ENCODE results near the gene HDGFL1.

HDGFL1 gene

DNA sequence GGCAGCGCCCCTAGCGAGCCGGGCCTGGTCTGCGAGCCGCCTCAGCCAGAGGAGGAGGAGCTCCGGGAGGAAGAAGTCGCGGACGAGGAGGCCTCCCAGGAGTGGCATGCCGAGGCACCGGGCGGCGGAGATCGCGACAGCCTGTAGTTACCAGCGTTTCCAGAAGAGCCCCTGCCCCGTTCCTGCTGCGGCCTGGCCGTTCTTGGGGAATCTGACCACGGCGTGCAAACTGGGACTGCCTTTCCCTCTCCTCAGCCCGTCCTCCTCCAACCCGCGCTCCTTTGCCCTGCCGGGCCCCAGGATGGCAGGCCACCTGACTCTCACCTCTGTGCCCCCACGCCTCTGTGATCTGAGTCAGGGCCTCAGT, 802 bp downstream of the HDGFL1 start:
- H3K9me3 ChIP-seq (ENCODE audit: control extremely low read depth in 1 of 5, control insufficient read depth in 4 of 5, insufficient read depth in 2 of 5, low read depth in 1 of 5, low read length in 4 of 5), result peaks cover 0 to 5% (median 0%) of the 10 kb centered on the region in 5 experiments
- H3K27me3 ChIP-seq (replicated peaks in 2 of 5; ENCODE audit: control insufficient read depth in 4 of 5, insufficient read depth in 5 of 5, low read length in 4 of 5), result no peaks in the 10 kb centered on the region
- H3K36me3 ChIP-seq (ENCODE audit: control insufficient read depth in 4 of 4, insufficient read depth in 4 of 4, low read length in 3 of 4), result no peaks in the 10 kb centered on the region
- DNase-seq, result no peak
- H3K4me1 ChIP-seq (ENCODE audit: control extremely low read depth in 1 of 4, control insufficient read depth in 4 of 4, insufficient read depth in 4 of 4, low read length in 3 of 4), result no peaks in the 10 kb centered on the region
- CTCF ChIA-PET, result no interaction called here
- H3K4me3 ChIP-seq (ENCODE audit: control insufficient read depth in 1 of 7, extremely low read depth in 1 of 7, insufficient read depth in 4 of 7, low read depth in 2 of 7, low read length in 6 of 7), result no peak overlapping the region
- POLR2A ChIA-PET, result no interaction called here
- WGBS (ENCODE audit: insufficient coverage), result 96% methylated on average over 21 of the region's 26 CpGs
- H3K27ac ChIP-seq (ENCODE audit: insufficient read depth in 1 of 2, low read depth in 1 of 2, low read length in 2 of 2, poor library complexity in 1 of 2, severe bottlenecking in 2 of 2), result no peak overlapping the region

DNA sequence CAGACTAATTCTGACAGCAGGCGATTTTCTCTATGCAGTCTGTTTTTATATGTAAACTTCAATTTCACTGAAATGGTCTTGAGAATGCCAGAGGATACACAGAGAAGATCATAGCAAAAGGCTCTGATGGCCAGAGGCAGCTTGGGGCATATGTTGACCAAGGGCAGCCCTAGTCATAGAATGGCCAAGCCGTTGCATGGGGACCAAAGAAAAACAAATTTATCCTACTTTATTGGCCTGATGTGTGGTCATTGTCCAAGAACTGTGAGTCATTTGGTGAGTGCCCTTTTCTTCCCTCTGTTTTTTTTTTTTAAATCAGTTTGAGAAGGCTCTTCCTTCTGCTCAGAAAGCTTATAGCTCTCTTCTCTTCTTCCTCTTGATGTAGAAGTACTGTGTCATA, 5.8 kb downstream of the HDGFL1 start:
- ChIA-PET POLR2A (no interaction called here), CTCF (no interaction called here)
- Histone ChIP-seq H3K9me3 (ENCODE audit: control extremely low read depth in 1 of 5, control insufficient read depth in 4 of 5, insufficient read depth in 2 of 5, low read depth in 1 of 5, low read length in 4 of 5) (peaks cover 0 to 1% (median 0%) of the 10 kb centered on the region in 5 experiments), H3K4me1 (ENCODE audit: control extremely low read depth in 1 of 4, control insufficient read depth in 4 of 4, insufficient read depth in 4 of 4, low read length in 3 of 4) (no peaks in the 10 kb centered on the region), H3K27ac (ENCODE audit: insufficient read depth in 1 of 2, low read depth in 1 of 2, low read length in 2 of 2, poor library complexity in 1 of 2, severe bottlenecking in 2 of 2) (no peak overlapping the region), H3K27me3 (replicated peaks in 2 of 5; ENCODE audit: control insufficient read depth in 4 of 5, insufficient read depth in 5 of 5, low read length in 4 of 5) (no peaks in the 10 kb centered on the region), H3K4me3 (ENCODE audit: control insufficient read depth in 1 of 7, extremely low read depth in 1 of 7, insufficient read depth in 4 of 7, low read depth in 2 of 7, low read length in 6 of 7) (no peak overlapping the region), H3K36me3 (ENCODE audit: control insufficient read depth in 4 of 4, insufficient read depth in 4 of 4, low read length in 3 of 4) (no peaks in the 10 kb centered on the region)
- 100% methylated on average over 1 of the region's 2 CpGs for WGBS (ENCODE audit: insufficient coverage)
- no peak for DNase-seq

GRCh38 chr6:22579439-22579838, 10.1 kb downstream of the HDGFL1 start:
- ChIA-PET POLR2A (no interaction called here), CTCF (no interaction called here)
- WGBS (ENCODE audit: insufficient coverage), result 92% methylated on average over 2 of the region's 5 CpGs
- no peak for DNase-seq
- H3K27ac ChIP-seq (ENCODE audit: insufficient read depth in 1 of 2, low read depth in 1 of 2, low read length in 2 of 2, poor library complexity in 1 of 2, severe bottlenecking in 2 of 2), result no peak overlapping the region
- peaks cover 0 to 1% (median 0%) of the 10 kb centered on the region in 5 experiments for H3K9me3 ChIP-seq (ENCODE audit: control extremely low read depth in 1 of 5, control insufficient read depth in 4 of 5, insufficient read depth in 2 of 5, low read depth in 1 of 5, low read length in 4 of 5)
- H3K4me1 ChIP-seq (ENCODE audit: control extremely low read depth in 1 of 4, control insufficient read depth in 4 of 4, insufficient read depth in 4 of 4, low read length in 3 of 4), result no peaks in the 10 kb centered on the region
- H3K36me3 ChIP-seq (ENCODE audit: control insufficient read depth in 4 of 4, insufficient read depth in 4 of 4, low read length in 3 of 4), result no peaks in the 10 kb centered on the region
- no peak overlapping the region for H3K4me3 ChIP-seq (ENCODE audit: control insufficient read depth in 1 of 7, extremely low read depth in 1 of 7, insufficient read depth in 4 of 7, low read depth in 2 of 7, low read length in 6 of 7)
- H3K27me3 ChIP-seq (replicated peaks in 2 of 5; ENCODE audit: control insufficient read depth in 4 of 5, insufficient read depth in 5 of 5, low read length in 4 of 5), result no peaks in the 10 kb centered on the region

GRCh38 chr6:22580337-22580736, 11.0 kb downstream of the HDGFL1 start:
- H3K27me3 ChIP-seq (replicated peaks in 2 of 5; ENCODE audit: control insufficient read depth in 4 of 5, insufficient read depth in 5 of 5, low read length in 4 of 5), result no peaks in the 10 kb centered on the region
- no peak for DNase-seq
- CTCF ChIA-PET, result no interaction called here

DNA sequence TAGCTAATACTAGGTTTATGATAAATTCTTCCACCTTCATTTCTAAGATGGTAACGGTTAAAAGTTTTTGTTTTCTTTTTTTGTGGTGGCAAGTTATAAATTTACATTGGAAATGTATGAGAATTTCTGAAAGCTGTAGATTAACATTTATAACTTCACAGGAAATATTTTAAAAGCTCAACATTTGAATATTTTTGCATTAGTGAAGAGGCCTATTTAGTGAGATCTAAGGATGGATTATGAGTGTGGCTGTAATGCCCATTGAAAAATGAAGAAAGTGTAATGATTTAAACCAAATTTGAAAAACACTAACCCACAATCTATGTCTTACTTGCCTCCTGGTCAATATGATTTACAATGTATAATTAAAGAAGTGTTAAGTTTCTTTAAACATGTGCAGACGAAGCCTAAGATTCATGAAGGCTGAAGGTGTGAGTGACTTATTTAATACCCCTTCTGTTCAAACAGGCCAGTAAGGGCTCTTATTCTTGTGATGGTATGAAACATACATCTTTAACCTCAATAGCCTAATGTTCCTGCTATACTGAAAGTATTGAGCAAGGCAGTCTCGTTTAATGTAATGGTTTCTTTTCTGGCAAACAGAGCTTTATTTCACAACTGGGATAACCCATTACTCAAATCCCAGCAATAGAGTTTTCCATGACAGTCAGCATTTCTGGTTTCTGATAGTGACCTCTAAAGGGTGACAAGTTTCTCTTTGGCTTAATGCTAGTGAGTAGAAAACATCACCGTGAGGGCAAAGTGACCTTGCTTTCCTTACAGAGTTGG, 13.2 kb downstream of the HDGFL1 start:
- CTCF ChIA-PET, result no interaction called here
- Histone ChIP-seq H3K27me3 (replicated peaks in 2 of 5; ENCODE audit: control insufficient read depth in 4 of 5, insufficient read depth in 5 of 5, low read length in 4 of 5) (no peaks in the 10 kb centered on the region), H3K4me1 (ENCODE audit: control extremely low read depth in 1 of 4, control insufficient read depth in 4 of 4, insufficient read depth in 4 of 4, low read length in 3 of 4) (no peaks in the 10 kb centered on the region), H3K4me3 (ENCODE audit: control insufficient read depth in 1 of 7, extremely low read depth in 1 of 7, insufficient read depth in 4 of 7, low read depth in 2 of 7, low read length in 6 of 7) (no peak overlapping the region), H3K9me3 (ENCODE audit: control extremely low read depth in 1 of 5, control insufficient read depth in 4 of 5, insufficient read depth in 2 of 5, low read depth in 1 of 5, low read length in 4 of 5) (peaks cover 0 to 1% (median 0%) of the 10 kb centered on the region in 5 experiments), H3K36me3 (ENCODE audit: control insufficient read depth in 4 of 4, insufficient read depth in 4 of 4, low read length in 3 of 4) (no peaks in the 10 kb centered on the region), H3K27ac (ENCODE audit: insufficient read depth in 1 of 2, low read depth in 1 of 2, low read length in 2 of 2, poor library complexity in 1 of 2, severe bottlenecking in 2 of 2) (no peak overlapping the region)
- WGBS (ENCODE audit: insufficient coverage), result no CpG with 5 or more reads among the region's 4 CpGs
- DNase-seq, result no peak
- POLR2A ChIA-PET, result no interaction called here

More at GRCh38 chr6:22580337-22580736, 11.0 kb downstream of the HDGFL1 start:
- Histone ChIP-seq H3K4me1 (ENCODE audit: control extremely low read depth in 1 of 4, control insufficient read depth in 4 of 4, insufficient read depth in 4 of 4, low read length in 3 of 4) (no peaks in the 10 kb centered on the region), H3K27ac (ENCODE audit: insufficient read depth in 1 of 2, low read depth in 1 of 2, low read length in 2 of 2, poor library complexity in 1 of 2, severe bottlenecking in 2 of 2) (no peak overlapping the region), H3K9me3 (ENCODE audit: control extremely low read depth in 1 of 5, control insufficient read depth in 4 of 5, insufficient read depth in 2 of 5, low read depth in 1 of 5, low read length in 4 of 5) (peaks cover 0 to 1% (median 0%) of the 10 kb centered on the region in 5 experiments), H3K4me3 (ENCODE audit: control insufficient read depth in 1 of 7, extremely low read depth in 1 of 7, insufficient read depth in 4 of 7, low read depth in 2 of 7, low read length in 6 of 7) (no peak overlapping the region), H3K36me3 (ENCODE audit: control insufficient read depth in 4 of 4, insufficient read depth in 4 of 4, low read length in 3 of 4) (no peaks in the 10 kb centered on the region)
- POLR2A ChIA-PET, result no interaction called here
- WGBS (ENCODE audit: insufficient coverage), result 100% methylated on average over 3 of the region's 5 CpGs

- DNase-seq, result no peak
- Histone ChIP-seq H3K9me3 (ENCODE audit: control extremely low read depth in 1 of 5, control insufficient read depth in 4 of 5, insufficient read depth in 2 of 5, low read depth in 1 of 5, low read length in 4 of 5) (peaks cover 0 to 1% (median 0%) of the 10 kb centered on the region in 5 experiments), H3K27ac (ENCODE audit: insufficient read depth in 1 of 2, low read depth in 1 of 2, low read length in 2 of 2, poor library complexity in 1 of 2, severe bottlenecking in 2 of 2) (no peak overlapping the region), H3K36me3 (ENCODE audit: control insufficient read depth in 4 of 4, insufficient read depth in 4 of 4, low read length in 3 of 4) (no peaks in the 10 kb centered on the region), H3K4me1 (ENCODE audit: control extremely low read depth in 1 of 4, control insufficient read depth in 4 of 4, insufficient read depth in 4 of 4, low read length in 3 of 4) (no peaks in the 10 kb centered on the region), H3K4me3 (ENCODE audit: control insufficient read depth in 1 of 7, extremely low read depth in 1 of 7, insufficient read depth in 4 of 7, low read depth in 2 of 7, low read length in 6 of 7) (no peak overlapping the region), H3K27me3 (replicated peaks in 2 of 5; ENCODE audit: control insufficient read depth in 4 of 5, insufficient read depth in 5 of 5, low read length in 4 of 5) (no peaks in the 10 kb centered on the region)
- WGBS (ENCODE audit: insufficient coverage), result 100% methylated on average over 2 of the region's 5 CpGs
- ChIA-PET CTCF (interaction anchor here (0.7 kb wide), 1 partner anchor 24 kb away, joined by 3 read pairs; no protein-coding TSS in a partner anchor), POLR2A (no interaction called here)
Observed at GRCh38 chr6:22583230-22583629, 13.9 kb downstream of the HDGFL1 start.

GRCh38 chr6:22583927-22584326, 14.6 kb downstream of the HDGFL1 start:
- WGBS (ENCODE audit: insufficient coverage), result 83% methylated on average over 1 of the region's 1 CpG
- CTCF ChIA-PET, result no interaction called here
- DNase-seq, result no peak

More at GRCh38 chr6:22583927-22584326, 14.6 kb downstream of the HDGFL1 start:
- Histone ChIP-seq H3K9me3 (ENCODE audit: control extremely low read depth in 1 of 5, control insufficient read depth in 4 of 5, insufficient read depth in 2 of 5, low read depth in 1 of 5, low read length in 4 of 5) (no peaks in the 10 kb centered on the region), H3K4me1 (ENCODE audit: control extremely low read depth in 1 of 4, control insufficient read depth in 4 of 4, insufficient read depth in 4 of 4, low read length in 3 of 4) (no peaks in the 10 kb centered on the region), H3K27ac (ENCODE audit: insufficient read depth in 1 of 2, low read depth in 1 of 2, low read length in 2 of 2, poor library complexity in 1 of 2, severe bottlenecking in 2 of 2) (no peak overlapping the region), H3K36me3 (ENCODE audit: control insufficient read depth in 4 of 4, insufficient read depth in 4 of 4, low read length in 3 of 4) (no peaks in the 10 kb centered on the region), H3K4me3 (ENCODE audit: control insufficient read depth in 1 of 7, extremely low read depth in 1 of 7, insufficient read depth in 4 of 7, low read depth in 2 of 7, low read length in 6 of 7) (no peak overlapping the region), H3K27me3 (replicated peaks in 2 of 5; ENCODE audit: control insufficient read depth in 4 of 5, insufficient read depth in 5 of 5, low read length in 4 of 5) (no peaks in the 10 kb centered on the region)
- POLR2A ChIA-PET, result interaction anchor here (0.6 kb wide), 1 partner anchor 692 kb away, joined by 3 read pairs; no protein-coding TSS in a partner anchor

Data from common myeloid progenitor, CD34-positive (primary cell).